Measurements from ENCODE around the gene ASZ1.
A peak's percentile ranks its signal among the peaks of the same experiment; 100 is the strongest.

The ASZ1 gene

DNA sequence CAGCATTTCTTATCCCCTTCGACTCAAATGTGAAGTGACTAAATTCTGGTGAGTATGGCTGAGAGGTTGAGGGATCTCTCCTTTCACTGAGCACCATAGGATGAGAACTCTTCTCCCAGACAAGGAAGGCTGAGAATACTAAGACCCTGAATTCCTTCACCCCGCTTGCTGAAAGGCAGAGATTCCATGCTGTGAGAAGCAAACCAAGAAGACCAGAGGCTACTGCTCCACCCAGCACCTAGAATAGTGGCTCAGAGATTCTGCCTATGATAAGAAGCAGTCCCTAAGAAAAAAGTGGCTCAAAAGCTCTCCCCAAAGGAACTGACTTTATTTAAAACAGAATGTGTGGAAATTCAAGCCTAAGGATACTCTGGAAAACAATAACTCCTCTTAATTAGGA is 77.7 kb downstream of the ASZ1 start:
- DNase-seq (ENCODE audit: extremely low read depth, low read depth) = no peak
- H3K4me3 ChIP-seq (replicated peaks; ENCODE audit: low read depth, low read length) = no peak overlapping the region
- TF ChIP-seq CTCF (IDR thresholded peaks at IDR 0.05; ENCODE audit: low read depth, low read length, missing control alignments) = no peak

DNA sequence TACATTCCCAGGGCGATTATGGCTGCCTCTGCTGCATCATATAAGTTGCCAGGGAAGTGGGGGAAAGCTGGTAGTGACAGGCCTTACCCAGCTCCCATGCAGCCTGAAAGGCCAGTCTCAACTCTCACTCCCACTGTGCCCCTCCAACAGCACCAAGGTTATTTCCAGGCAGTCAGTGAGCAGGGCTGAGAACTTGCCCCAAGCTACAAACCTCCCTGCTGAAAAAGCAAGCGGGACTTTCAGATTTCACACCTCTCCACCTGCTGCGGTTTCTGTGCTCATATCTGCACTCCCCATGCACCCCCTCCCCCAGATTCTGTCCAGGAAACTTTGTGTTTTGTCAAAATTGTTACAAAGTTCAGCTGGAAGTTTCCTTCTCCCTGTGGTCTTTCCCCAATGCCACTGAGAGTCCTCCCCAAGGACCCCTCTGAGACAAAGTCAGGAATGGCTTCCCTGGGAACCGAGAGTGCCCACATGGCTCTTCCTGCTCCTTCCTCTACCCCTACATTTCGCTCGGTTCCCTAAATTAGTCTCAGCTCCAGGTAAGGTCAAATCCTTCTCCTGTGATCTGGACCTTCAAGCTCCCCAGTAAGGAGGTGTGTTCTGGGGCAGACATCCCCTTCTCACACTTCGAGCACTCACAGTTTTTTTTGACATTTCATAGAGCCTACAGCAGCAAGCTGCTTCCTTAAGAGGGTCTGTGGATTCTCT is 79.2 kb downstream of the ASZ1 start:
- DNase-seq (ENCODE audit: extremely low read depth, low read depth) = no peak
- H3K4me3 ChIP-seq (replicated peaks; ENCODE audit: low read depth, low read length) = no peak overlapping the region
- TF ChIP-seq CTCF (IDR thresholded peaks at IDR 0.05; ENCODE audit: low read depth, low read length, missing control alignments) = no peak

DNA sequence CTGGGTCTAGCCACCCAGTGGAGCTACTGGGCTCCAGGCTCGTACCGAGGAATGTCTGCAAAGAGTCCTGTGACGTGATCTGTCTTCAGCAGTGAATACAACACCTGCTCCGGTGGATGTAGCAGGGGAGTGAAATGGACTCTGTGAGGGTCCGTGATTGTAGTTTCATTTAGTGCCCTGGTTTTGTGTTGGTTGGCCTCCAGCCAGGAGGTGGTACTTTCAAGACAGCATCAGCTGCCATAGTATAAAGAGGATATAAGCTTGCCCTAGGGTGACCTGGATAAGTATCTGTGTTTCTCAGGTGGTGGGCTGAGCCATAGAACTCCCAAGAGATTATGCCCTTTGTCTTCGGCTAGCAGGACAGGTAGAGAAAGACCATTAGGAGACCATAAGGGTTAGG is 79.8 kb downstream of the ASZ1 start:
- no peak overlapping the region for H3K4me3 ChIP-seq (replicated peaks; ENCODE audit: low read depth, low read length)
- DNase-seq (ENCODE audit: extremely low read depth, low read depth) = no peak
- TF ChIP-seq CTCF (IDR thresholded peaks at IDR 0.05; ENCODE audit: low read depth, low read length, missing control alignments) = no peak

- no peak for TF ChIP-seq CTCF (IDR thresholded peaks at IDR 0.05; ENCODE audit: low read depth, low read length, missing control alignments)
- DNase-seq (ENCODE audit: extremely low read depth, low read depth) = no peak
- no peak overlapping the region for H3K4me3 ChIP-seq (replicated peaks; ENCODE audit: low read depth, low read length)
Measured at GRCh38 chr7:117346161-117346560, 81.1 kb downstream of the ASZ1 start.

DNA sequence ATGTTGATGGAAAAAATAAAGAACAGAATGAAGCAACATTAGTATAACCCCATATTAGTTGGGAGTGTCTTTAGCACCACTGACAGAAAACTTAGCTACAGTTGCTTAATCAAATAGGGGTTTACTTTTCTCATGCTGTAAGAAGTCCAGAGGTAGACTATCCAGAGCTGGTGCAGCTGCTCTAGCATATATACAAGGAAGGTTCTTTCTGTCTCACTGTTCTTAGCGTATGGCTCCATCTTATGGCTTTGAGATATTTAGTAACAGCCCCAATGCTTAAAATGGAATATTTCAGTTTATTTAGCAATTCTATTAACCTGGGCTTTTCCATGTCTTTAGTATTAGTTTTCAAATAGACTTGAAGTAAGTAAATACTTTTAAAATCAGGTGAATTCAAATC is 89.3 kb downstream of the ASZ1 start:
- DNase-seq (ENCODE audit: extremely low read depth, low read depth) = no peak
- no peak for TF ChIP-seq CTCF (IDR thresholded peaks at IDR 0.05; ENCODE audit: low read depth, low read length, missing control alignments)
- no peak overlapping the region for H3K4me3 ChIP-seq (replicated peaks; ENCODE audit: low read depth, low read length)

DNA sequence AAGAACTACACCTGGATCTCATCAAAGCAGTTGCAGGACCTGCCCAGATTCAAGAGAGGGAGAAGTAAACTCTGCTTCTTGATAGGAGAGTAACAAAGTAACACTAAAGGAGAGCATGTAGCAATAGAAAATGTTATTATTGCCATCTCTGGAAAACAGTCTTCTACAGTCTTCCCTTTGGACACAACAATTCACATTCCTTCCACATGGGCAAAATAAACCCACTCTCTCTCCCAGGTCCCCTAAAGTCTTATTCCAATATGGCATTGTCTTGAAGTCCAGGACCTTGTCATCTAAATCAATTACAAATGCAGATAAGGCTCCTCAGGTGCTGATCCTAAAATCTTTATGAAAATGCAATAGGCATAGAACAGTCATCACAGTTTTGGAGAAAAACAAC is 94.1 kb downstream of the ASZ1 start:
- TF ChIP-seq CTCF (IDR thresholded peaks at IDR 0.05; ENCODE audit: low read depth, low read length, missing control alignments) = peak; percentile 8
- DNase-seq (ENCODE audit: extremely low read depth, low read depth) = no peak
- H3K4me3 ChIP-seq (replicated peaks; ENCODE audit: low read depth, low read length) = no peak overlapping the region

DNA sequence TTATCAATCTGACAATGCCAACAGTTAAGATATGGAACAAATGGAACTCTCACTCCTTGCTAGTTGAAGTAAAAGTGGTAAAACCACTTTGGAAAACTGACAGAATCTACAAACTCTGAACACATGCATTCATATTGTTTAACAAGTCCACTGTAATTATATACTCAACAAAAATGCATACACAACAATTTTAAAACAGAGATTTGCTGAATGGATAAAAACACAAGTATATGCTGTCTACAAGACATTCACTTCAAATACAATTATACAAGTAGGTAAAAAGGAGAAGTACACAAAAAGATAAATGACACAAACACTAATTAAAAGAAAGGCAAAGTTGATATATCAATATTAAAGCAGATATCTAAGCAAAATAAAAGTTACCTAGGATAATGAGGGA is 95.3 kb downstream of the ASZ1 start:
- DNase-seq (ENCODE audit: extremely low read depth, low read depth) = no peak
- TF ChIP-seq CTCF (IDR thresholded peaks at IDR 0.05; ENCODE audit: low read depth, low read length, missing control alignments) = no peak
- no peak overlapping the region for H3K4me3 ChIP-seq (replicated peaks; ENCODE audit: low read depth, low read length)
